ENCODE results near the gene ADAMTS14.

ADAMTS14 gene

DNA sequence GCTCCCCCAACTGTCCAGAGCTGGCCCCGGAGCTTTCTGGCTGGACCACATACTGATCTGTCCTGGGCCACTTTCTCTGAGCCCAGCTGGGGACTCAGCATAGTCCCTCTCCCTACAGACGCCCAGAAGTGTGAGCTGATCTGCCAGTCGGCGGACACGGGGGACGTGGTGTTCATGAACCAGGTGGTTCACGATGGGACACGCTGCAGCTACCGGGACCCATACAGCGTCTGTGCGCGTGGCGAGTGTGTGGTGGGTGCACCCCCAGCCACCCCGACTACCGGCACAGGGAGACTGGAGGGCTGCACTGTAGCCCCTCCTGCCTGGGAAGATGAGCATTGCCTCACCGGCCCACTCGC, 71.1 kb downstream of the ADAMTS14 start:
- no peak overlapping the region for H2AFZ ChIP-seq (ENCODE audit: low read length)
- no peak overlapping the region for H3K4me2 ChIP-seq (ENCODE audit: low read depth, low read length)
- no peak overlapping the region for H3K27ac ChIP-seq (ENCODE audit: low read length)
- no peaks in the 10 kb centered on the region for H3K27me3 ChIP-seq (replicated peaks; ENCODE audit: insufficient read depth, low read length)
- no peaks in the 10 kb centered on the region for H3K9me2 ChIP-seq (replicated peaks; ENCODE audit: insufficient read depth, low read length)
- no peaks in the 10 kb centered on the region for H4K20me1 ChIP-seq (ENCODE audit: insufficient read depth, low read length)
- no peaks in the 10 kb centered on the region for H3K9me3 ChIP-seq (replicated peaks; ENCODE audit: insufficient read depth, low read length)
- no peak overlapping the region for H3K4me3 ChIP-seq (ENCODE audit: low read length)
- H3K4me1 ChIP-seq (ENCODE audit: low read length) = no peaks in the 10 kb centered on the region
- H3F3A ChIP-seq (ENCODE audit: insufficient read depth, low read length) = no peaks in the 10 kb centered on the region
- H3K79me2 ChIP-seq (ENCODE audit: low read length) = no peaks in the 10 kb centered on the region
- no peak for TF ChIP-seq EZH2phosphoT487 (IDR thresholded peaks at IDR 0.05; ENCODE audit: low read length)
- TF ChIP-seq, protein P1, sequence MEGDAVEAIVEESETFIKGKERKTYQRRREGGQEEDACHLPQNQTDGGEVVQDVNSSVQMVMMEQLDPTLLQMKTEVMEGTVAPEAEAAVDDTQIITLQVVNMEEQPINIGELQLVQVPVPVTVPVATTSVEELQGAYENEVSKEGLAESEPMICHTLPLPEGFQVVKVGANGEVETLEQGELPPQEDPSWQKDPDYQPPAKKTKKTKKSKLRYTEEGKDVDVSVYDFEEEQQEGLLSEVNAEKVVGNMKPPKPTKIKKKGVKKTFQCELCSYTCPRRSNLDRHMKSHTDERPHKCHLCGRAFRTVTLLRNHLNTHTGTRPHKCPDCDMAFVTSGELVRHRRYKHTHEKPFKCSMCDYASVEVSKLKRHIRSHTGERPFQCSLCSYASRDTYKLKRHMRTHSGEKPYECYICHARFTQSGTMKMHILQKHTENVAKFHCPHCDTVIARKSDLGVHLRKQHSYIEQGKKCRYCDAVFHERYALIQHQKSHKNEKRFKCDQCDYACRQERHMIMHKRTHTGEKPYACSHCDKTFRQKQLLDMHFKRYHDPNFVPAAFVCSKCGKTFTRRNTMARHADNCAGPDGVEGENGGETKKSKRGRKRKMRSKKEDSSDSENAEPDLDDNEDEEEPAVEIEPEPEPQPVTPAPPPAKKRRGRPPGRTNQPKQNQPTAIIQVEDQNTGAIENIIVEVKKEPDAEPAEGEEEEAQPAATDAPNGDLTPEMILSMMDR (IDR thresholded peaks at IDR 0.05; ENCODE audit: low read length) = no peak
- TF ChIP-seq EZH2 (optimal IDR thresholded peaks at IDR 0.05; ENCODE audit: low read depth, low read length) = no peak
- H3K9ac ChIP-seq (ENCODE audit: low read length) = no peak overlapping the region
- DNase-seq = no peak
- H3K36me3 ChIP-seq (replicated peaks; ENCODE audit: insufficient read depth, low read length) = no peaks in the 10 kb centered on the region

GRCh38 chr10:70743879-70744278, 71.6 kb downstream of the ADAMTS14 start:
- no peaks in the 10 kb centered on the region for H3K27me3 ChIP-seq (replicated peaks; ENCODE audit: insufficient read depth, low read length)
- no peak overlapping the region for H3K4me3 ChIP-seq (ENCODE audit: low read length)
- H3K27ac ChIP-seq (ENCODE audit: low read length) = no peak overlapping the region
- TF ChIP-seq EZH2phosphoT487 (IDR thresholded peaks at IDR 0.05; ENCODE audit: low read length) (no peak), EZH2 (optimal IDR thresholded peaks at IDR 0.05; ENCODE audit: low read depth, low read length) (no peak)
- TF ChIP-seq, protein P1 (IDR thresholded peaks at IDR 0.05; ENCODE audit: low read length) = no peak
- H3K36me3 ChIP-seq (replicated peaks; ENCODE audit: insufficient read depth, low read length) = no peaks in the 10 kb centered on the region
- no peaks in the 10 kb centered on the region for H3K9me2 ChIP-seq (replicated peaks; ENCODE audit: insufficient read depth, low read length)
- no peaks in the 10 kb centered on the region for H3F3A ChIP-seq (ENCODE audit: insufficient read depth, low read length)
- no peaks in the 10 kb centered on the region for H3K9me3 ChIP-seq (replicated peaks; ENCODE audit: insufficient read depth, low read length)
- no peak overlapping the region for H2AFZ ChIP-seq (ENCODE audit: low read length)
- DNase-seq = no peak
- no peaks in the 10 kb centered on the region for H4K20me1 ChIP-seq (ENCODE audit: insufficient read depth, low read length)
- no peaks in the 10 kb centered on the region for H3K4me1 ChIP-seq (ENCODE audit: low read length)
- H3K9ac ChIP-seq (ENCODE audit: low read length) = no peak overlapping the region
- no peak overlapping the region for H3K4me2 ChIP-seq (ENCODE audit: low read depth, low read length)
- no peaks in the 10 kb centered on the region for H3K79me2 ChIP-seq (ENCODE audit: low read length)

GRCh38 chr10:70744617-70745143, 72.4 kb downstream of the ADAMTS14 start:
- H3K27me3 ChIP-seq (replicated peaks; ENCODE audit: insufficient read depth, low read length) = no peaks in the 10 kb centered on the region
- TF ChIP-seq EZH2 (optimal IDR thresholded peaks at IDR 0.05; ENCODE audit: low read depth, low read length) (no peak), EZH2phosphoT487 (IDR thresholded peaks at IDR 0.05; ENCODE audit: low read length) (no peak)
- TF ChIP-seq, protein P1 (IDR thresholded peaks at IDR 0.05; ENCODE audit: low read length) = no peak
- no peaks in the 10 kb centered on the region for H3K79me2 ChIP-seq (ENCODE audit: low read length)
- H3K4me3 ChIP-seq (ENCODE audit: low read length) = no peak overlapping the region
- no peaks in the 10 kb centered on the region for H4K20me1 ChIP-seq (ENCODE audit: insufficient read depth, low read length)
- H3K9me3 ChIP-seq (replicated peaks; ENCODE audit: insufficient read depth, low read length) = no peaks in the 10 kb centered on the region
- no peaks in the 10 kb centered on the region for H3K9me2 ChIP-seq (replicated peaks; ENCODE audit: insufficient read depth, low read length)
- no peak overlapping the region for H3K27ac ChIP-seq (ENCODE audit: low read length)
- H3K9ac ChIP-seq (ENCODE audit: low read length) = no peak overlapping the region
- H2AFZ ChIP-seq (ENCODE audit: low read length) = no peak overlapping the region
- H3F3A ChIP-seq (ENCODE audit: insufficient read depth, low read length) = no peaks in the 10 kb centered on the region
- no peak for DNase-seq
- no peak overlapping the region for H3K4me2 ChIP-seq (ENCODE audit: low read depth, low read length)
- H3K4me1 ChIP-seq (ENCODE audit: low read length) = no peaks in the 10 kb centered on the region
- H3K36me3 ChIP-seq (replicated peaks; ENCODE audit: insufficient read depth, low read length) = no peaks in the 10 kb centered on the region
